Dedifferentiated amniotic fluid mesenchymal stem cell (primary cell): ENCODE data around the gene CHRD.

ENCODE experiments used
- DNase-seq: peaks from one replicate; pipeline ENCODE4 v3.0.0-alpha.2; 2016; ENCODE audit errors: extremely low spot score

Gene CHRD

GRCh38 chr3:184381261-184382224 lies 1.7 kb downstream of the CHRD start:
- DNase-seq, result no peak

- no peak for DNase-seq
Measured at GRCh38 chr3:184382326-184383032, 2.6 kb downstream of the CHRD start.

- DNase-seq, result no peak
Measured at GRCh38 chr3:184383033-184383740, 3.3 kb downstream of the CHRD start.

GRCh38 chr3:184384342-184384741 lies 4.5 kb downstream of the CHRD start:
- DNase-seq, result no peak

GRCh38 chr3:184384856-184385422 lies 5.1 kb downstream of the CHRD start:
- DNase-seq, result no peak

GRCh38 chr3:184386047-184386806 lies 6.4 kb downstream of the CHRD start:
- DNase-seq, result no peak

- no peak for DNase-seq
Measured at GRCh38 chr3:184387174-184387714, 7.4 kb downstream of the CHRD start.

GRCh38 chr3:184388164-184388935 lies 8.5 kb downstream of the CHRD start:
- no peak for DNase-seq

- no peak for DNase-seq
Measured at GRCh38 chr3:184388936-184389230, 9.0 kb downstream of the CHRD start.

- DNase-seq, result no peak
Measured at GRCh38 chr3:184389384-184389783, 9.5 kb downstream of the CHRD start.

- no peak for DNase-seq
Measured at GRCh38 chr3:184389935-184390528, 10.2 kb downstream of the CHRD start.

GRCh38 chr3:184391266-184391665 lies 11.4 kb downstream of the CHRD start:
- DNase-seq, result no peak

GRCh38 chr3:184395320-184395660 lies 15.4 kb downstream of the CHRD start:
- DNase-seq, result no peak

GRCh38 chr3:184399410-184399809 lies 19.6 kb downstream of the CHRD start:
- peak; percentile 89 for DNase-seq

- no peak for DNase-seq
Measured at GRCh38 chr3:184405075-184406030, 25.5 kb downstream of the CHRD start.

GRCh38 chr3:184409331-184409926 lies 29.6 kb downstream of the CHRD start:
- no peak for DNase-seq

GRCh38 chr3:184409946-184410500 lies 30.2 kb downstream of the CHRD start:
- no peak for DNase-seq
